ENCODE data around the gene TNMD.

DNA sequence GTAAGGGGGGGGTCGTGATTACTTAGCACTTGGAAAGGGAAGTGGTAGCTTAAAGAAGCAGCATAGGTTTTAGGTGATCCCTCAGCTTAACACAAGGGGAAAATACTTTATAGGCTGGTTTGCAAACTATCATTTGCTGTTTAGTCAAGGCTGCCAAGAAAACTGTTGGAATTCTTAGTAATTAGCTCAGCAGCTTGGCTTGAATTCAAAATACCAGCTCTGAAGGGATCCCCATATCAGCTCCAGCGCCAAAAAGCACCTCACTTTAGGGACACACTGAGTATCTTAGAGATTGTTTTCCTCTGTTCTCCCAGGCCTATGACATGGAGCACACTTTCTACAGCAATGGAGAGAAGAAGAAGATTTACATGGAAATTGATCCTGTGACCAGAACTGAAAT is 8.8 kb downstream of the TNMD start:
- no peak for TF ChIP-seq POLR2A (IDR thresholded peaks at IDR 0.05)
- TF ChIP-seq CTCF (IDR thresholded peaks at IDR 0.05) = no peak
